AG04449 (cell line): ENCODE results near the gene MDM2.
"Not testable (repeated sequence)": the region's sequence is repeated elsewhere in the genome, so short reads cannot be mapped to it uniquely, and the experiment has no call there.

Experiments
- CTCF ChIA-PET: fragments of 350-600 bp; formaldehyde crosslinking; extraction: SDS; loops from one replicate; lab custom pipeline; 2021; ENCODE audit warnings: antibody characterized with exemption; lab: Yijun Ruan, JAX
- POLR2A ChIA-PET: fragments of 400-600, 350-600 bp; formaldehyde crosslinking; extraction: SDS; loops from one replicate; lab custom pipeline; 2020; ENCODE audit warnings: antibody characterized with exemption, inconsistent platforms; lab: Yijun Ruan, JAX
- DNase-seq: peaks from one replicate; pipeline ENCODE4 v3.0.0-alpha.2; 2010; ENCODE audit warnings: low read depth, low spot score
- H3K4me3 ChIP-seq: 2 replicates; pipeline ENCODE4 v1.5.1; 2011; ENCODE audit warnings: low read depth, mild to moderate bottlenecking, control low read depth, low read length
- CTCF ChIP-seq: IDR thresholded peaks from one replicate; pipeline ENCODE4 v1.5.1; 2011; ENCODE audit warnings: mild to moderate bottlenecking, moderate library complexity, low read length, control low read depth, inconsistent platforms; ENCODE audit not compliant: insufficient read depth; ENCODE audit errors: missing control alignments

MDM2 gene

GRCh38 chr12:68800294-68800693, 7.7 kb upstream of the MDM2 start:
- ChIA-PET POLR2A (no interaction called here), CTCF (no interaction called here)
- DNase-seq = no peak
- TF ChIP-seq CTCF = no peak
- no peak overlapping the region for H3K4me3 ChIP-seq

- CTCF ChIA-PET, POLR2A ChIA-PET, DNase-seq, H3K4me3 ChIP-seq: not testable (repeated sequence)
Observed at GRCh38 chr12:68801124-68801523, 6.9 kb upstream of the MDM2 start.

- DNase-seq, CTCF ChIA-PET, POLR2A ChIA-PET: not testable (repeated sequence)
Observed at GRCh38 chr12:68802372-68802745, 5.6 kb upstream of the MDM2 start.

GRCh38 chr12:68802911-68803651, 4.9 kb upstream of the MDM2 start:
- POLR2A ChIA-PET, H3K4me3 ChIP-seq, DNase-seq: not testable (repeated sequence)
- CTCF ChIA-PET = interaction anchor here (1.7 kb wide), 1 partner anchor 28 kb away, joined by 5 read pairs; no protein-coding TSS in a partner anchor

More at GRCh38 chr12:68802372-68802745, 5.6 kb upstream of the MDM2 start:
- not testable (repeated sequence) for H3K4me3 ChIP-seq

- POLR2A ChIA-PET = no interaction called here
- DNase-seq = no peak
- CTCF ChIA-PET = interaction anchor here (1.2 to 1.7 kb wide), 2 partner anchors 9 to 27 kb away, joined by 3 to 5 read pairs; no protein-coding TSS in a partner anchor
- no peak overlapping the region for H3K4me3 ChIP-seq
- no peak for TF ChIP-seq CTCF
Observed at GRCh38 chr12:68803948-68804656, 3.9 kb upstream of the MDM2 start.

- DNase-seq = no peak
- TF ChIP-seq CTCF = no peak
- ChIA-PET POLR2A (no interaction called here), CTCF (interaction anchor here (0.9 to 1.2 kb wide), 2 partner anchors 9 to 10 kb away, joined by 3 read pairs; no protein-coding TSS in a partner anchor)
- no peak overlapping the region for H3K4me3 ChIP-seq
Observed at GRCh38 chr12:68804657-68805591, 3.1 kb upstream of the MDM2 start.

- CTCF ChIA-PET = interaction anchor here (0.9 to 1.2 kb wide), 2 partner anchors 9 to 11 kb away, joined by 3 read pairs; no protein-coding TSS in a partner anchor
- no peak for TF ChIP-seq CTCF
- no peak for DNase-seq
- H3K4me3 ChIP-seq = no peak overlapping the region
- POLR2A ChIA-PET = no interaction called here
Observed at GRCh38 chr12:68805592-68806120, 2.3 kb upstream of the MDM2 start.
